Midbrain (tissue), 1 donor: ENCODE data around the gene BSG.

Source experiments
- DNase-seq: peaks from one replicate; lab custom pipeline; 2025; lab: John Stamatoyannopoulos, UW

BSG gene

GRCh38 chr19:540867-541637 is 31.3 kb upstream of the BSG start:
- no peak for DNase-seq

DNA sequence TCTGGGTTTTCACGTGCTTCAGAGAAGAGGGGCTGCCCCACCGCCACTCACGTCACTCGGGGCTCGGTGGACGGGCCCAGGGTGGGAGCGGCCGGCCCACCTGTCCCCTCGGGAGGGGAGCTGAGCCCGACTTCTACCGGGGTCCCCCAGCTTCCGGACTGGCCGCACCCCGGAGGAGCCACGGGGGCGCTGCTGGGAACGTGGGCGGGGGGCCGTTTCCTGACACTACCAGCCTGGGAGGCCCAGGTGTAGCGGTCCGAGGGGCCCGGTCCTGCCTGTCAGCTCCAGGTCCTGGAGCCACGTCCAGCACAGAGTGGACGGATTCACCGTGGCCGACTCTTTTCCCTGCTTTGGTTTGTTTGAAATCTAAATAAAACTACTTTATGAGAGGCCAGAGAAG is 30.7 kb upstream of the BSG start:
- no peak for DNase-seq

- no peak for DNase-seq
Observed at GRCh38 chr19:542173-542866, 30.1 kb upstream of the BSG start.

GRCh38 chr19:543910-544608 is 28.3 kb upstream of the BSG start, which contains the start of gene GZMM:
TSS of gene GZMM (plus strand) at chr19:544053. CDS start at chr19:544072, 19 bp downstream.
- no peak for DNase-seq

- no peak for DNase-seq
Observed at GRCh38 chr19:547117-547516, 25.3 kb upstream of the BSG start.

DNA sequence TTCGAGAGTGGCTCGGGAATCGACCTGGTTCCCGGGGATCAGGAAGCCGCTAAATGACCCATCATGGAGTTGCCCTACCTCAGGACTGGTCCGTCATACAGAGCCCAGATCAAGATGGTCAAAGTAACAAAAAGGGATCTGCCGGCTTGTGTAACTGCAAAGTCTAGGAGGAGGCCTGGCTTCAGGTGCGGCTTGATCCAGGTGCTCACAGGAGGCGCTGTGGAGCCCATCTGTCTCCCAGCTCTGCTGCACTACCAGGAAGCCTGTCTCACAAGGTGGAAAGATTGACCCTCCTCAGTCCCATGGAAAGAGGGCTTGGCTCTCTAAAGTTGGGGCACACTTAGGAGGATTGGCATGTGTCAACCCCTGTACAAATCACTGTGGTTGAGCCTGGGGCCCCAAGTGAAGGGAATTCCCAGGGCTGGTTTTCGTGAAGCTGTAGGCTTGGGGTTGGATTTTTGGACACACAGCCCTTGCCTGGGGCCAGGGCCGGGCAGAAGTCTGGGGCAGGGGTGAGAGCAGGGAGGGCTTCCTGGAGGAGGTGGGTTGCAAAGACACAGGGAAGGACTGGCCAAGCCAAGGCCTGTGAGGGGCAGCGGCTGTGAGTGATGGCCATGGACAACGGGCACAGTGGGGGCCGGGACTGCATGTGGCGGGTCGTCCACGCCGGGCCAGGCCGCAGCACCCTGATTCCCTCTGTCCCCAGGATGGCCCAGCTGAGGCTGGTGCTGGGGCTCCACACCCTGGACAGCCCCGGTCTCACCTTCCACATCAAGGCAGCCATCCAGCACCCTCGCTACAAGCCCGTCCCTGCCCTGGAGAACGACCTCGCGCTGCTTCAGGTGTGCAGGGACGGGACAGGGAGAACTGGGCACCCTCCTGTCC is 24.3 kb upstream of the BSG start:
- DNase-seq, result no peak

DNA sequence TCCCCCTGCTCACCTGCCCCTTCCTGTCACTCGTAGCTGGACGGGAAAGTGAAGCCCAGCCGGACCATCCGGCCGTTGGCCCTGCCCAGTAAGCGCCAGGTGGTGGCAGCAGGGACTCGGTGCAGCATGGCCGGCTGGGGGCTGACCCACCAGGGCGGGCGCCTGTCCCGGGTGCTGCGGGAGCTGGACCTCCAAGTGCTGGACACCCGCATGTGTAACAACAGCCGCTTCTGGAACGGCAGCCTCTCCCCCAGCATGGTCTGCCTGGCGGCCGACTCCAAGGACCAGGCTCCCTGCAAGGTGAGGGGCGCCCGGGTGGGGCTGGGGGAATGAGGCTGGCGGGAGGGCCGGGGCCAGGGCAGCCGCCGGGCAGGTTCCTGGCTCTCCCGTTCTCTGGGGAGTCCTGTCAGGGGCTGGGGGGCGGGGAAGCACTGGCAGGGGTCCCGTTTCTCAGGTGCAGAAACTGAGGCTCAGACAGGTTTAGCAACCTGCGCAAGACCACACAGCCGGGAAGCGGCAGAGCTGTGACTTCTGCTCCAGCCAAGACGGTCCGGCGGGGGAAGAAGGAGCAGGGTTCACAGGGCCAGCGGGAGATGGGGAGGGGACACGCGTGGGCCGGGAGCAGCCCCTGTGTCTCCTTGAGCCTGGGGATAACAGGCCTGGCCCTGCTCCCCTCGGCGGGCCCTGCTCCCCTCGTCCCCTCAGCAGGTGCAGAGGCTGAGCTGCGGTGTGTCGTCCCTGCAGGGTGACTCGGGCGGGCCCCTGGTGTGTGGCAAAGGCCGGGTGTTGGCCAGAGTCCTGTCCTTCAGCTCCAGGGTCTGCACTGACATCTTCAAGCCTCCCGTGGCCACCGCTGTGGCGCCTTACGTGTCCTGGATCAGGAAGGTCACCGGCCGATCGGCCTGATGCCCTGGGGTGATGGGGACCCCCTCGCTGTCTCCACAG is 23.2 kb upstream of the BSG start:
- DNase-seq, result no peak

- DNase-seq, result no peak
Observed at GRCh38 chr19:554817-555216, 17.6 kb upstream of the BSG start.

- no peak for DNase-seq
Observed at GRCh38 chr19:555474-555808, 17.0 kb upstream of the BSG start.

DNA sequence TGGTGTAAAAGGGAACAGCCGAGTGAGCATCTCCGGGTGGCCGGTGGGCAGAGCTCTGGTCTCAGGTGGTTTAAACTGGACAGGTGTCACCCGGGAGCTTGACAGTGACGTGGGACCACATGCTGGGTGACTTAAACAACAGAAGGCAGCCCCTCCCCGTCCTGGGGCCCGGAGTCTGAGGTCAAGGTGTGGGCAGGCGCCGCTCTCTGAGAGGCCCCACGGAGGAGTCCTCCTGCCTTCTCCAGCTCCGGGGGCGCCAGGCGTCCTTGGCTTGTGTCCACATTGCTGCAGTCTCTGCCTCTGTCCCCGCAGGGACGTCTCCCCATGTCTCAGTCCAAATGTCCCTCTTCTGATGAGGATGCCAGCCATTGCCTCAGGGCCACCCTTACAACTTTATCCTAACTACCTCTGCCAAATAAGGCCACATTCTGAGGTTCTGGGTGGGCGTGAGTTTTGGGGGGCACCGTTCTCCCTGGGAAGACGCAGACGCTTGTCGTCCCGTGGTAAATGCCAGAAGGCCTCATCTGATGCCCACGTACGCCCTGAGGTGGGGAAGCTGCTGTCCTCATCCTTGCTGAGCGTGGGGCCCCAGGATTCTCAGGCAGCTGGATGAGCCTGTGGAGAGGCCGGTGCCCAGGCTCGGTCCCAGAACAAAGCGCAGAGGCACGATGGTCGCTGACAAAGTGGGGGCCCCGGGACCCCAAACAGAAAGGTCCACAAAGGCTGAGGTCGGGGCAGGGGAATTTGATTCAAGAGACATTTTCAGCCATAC is 15.6 kb upstream of the BSG start:
- DNase-seq, result no peak

DNA sequence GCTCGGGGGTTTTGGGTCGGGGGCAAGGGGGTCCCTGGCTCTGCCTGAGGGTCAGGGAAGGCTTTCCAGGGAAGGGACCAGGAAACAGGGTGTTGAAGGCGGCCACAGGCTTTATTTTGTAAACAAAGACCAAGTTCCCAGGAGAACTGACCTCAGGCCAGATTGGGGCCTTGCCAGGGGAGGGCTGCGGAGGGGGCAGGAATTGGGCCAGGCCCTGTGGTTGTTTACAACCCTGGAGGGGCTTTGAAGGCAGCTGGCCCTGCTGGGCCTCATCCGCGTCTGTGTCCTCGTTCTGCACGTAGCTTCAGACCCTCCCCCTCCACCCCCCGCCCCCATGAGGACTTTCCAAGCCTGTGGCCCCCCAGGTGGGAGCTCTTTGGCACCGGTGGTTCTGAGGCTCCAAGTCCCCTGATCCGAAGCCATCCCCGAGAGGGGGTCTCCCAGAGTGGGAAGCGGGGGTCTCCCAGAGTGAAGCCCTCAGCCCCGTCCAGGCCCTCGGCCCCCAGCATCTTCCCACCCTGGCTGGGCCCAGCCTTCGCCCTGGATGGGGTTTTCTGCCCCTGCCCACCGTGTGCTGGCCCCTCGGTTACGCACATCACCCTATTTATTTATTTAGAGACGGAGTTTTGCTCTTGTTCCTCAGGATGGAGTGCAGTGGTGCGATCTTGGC is 13.5 kb upstream of the BSG start:
- DNase-seq, result peak; percentile 49

DNA sequence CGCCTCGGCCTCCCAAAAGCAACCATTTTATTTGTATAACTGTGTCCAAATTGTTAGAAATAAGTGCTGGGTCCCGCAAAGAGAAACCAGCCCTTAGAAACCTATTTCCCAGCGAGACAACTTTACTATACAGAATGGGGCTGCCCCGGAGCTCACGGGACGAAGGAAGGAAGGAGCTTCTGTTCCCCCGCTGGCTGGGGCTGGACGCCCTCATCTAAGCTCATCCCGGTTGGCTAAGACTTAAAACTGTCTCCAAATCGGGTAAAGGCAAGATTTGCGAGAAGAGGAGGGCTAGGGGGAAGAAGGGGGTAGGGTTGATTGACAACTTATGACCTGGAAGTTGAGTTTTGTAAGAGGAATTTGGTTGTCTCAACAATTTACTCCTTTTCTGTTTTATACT is 12.3 kb upstream of the BSG start:
- no peak for DNase-seq

GRCh38 chr19:566403-566802 is 6.0 kb upstream of the BSG start:
- no peak for DNase-seq

DNA sequence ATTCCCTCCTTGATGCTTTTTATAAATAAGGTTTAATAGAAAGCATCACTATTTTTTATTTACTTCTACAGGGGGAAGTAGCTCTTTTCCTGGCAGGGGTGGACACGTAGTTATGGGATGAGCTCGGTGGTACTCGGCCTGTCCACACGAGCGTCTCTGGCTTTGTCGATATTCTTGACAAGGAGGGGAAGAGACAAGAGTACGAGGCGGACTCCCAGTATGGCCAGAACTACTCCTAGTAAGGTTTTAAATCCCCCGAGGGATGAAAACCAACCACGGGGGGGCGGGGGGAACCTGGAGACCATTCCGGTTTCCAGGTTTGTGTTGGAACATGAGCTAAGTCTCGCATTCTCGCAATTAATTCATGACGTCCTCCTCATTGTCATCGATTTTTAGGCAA is 5.6 kb upstream of the BSG start:
- no peak for DNase-seq

DNA sequence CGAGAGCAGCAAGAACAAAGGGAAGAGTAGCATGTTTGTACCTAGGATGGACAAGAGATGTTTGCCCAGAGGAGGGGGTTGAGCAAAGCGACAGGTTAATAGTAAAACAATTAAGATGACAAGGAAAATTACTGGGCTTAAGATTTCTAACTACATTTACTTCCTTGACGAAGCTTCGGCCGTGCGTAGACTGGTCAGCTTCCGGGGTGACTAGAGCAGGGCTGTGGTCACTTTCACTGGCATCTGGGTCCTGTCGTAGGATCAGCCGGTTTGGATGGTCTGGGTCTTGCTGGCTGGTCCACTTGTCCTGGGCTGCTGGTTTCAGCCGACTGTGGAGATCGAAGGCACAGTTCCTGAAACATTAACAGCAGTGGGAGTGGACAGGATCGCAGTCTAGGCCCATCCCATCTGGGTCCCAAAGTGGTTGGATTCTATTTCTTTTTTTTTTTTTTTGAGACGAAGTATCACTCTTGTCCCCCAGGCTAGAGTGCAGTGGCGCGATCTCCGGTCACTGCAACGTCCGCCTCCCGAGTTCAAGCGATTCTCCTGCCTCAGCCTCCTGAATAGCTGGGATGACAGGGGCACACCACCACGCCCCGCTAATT is 5.0 kb upstream of the BSG start:
- no peak for DNase-seq

DNA sequence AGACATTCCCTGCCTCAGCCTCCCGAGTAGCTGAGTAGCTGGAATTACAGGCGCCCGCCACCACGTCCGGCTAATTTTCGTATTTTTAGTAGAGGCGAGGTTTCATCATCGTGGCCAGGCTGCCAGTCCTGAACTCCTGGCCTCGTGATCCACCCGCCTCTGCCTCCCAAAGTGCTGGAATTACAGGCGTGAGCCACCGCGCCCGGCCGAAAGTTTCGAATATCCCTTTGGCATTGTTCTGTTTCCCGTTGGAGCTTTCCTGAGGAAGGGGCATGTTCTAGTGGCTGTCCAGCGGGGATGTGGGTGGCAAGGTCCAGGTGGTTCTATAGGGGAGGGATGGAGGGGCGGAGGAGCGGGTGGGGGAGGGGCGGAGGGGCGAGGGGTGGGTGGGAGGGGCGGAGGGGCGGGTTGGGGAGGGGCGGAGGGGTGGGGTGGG is 2.1 kb upstream of the BSG start:
- DNase-seq, result no peak

GRCh38 chr19:570937-571565 is 1.3 kb upstream of the BSG start:
- DNase-seq, result no peak

GRCh38 chr19:571566-571974 is 826 bp upstream of the BSG start:
- no peak for DNase-seq
